Natural killer cell treated with Interleukin-12 subunit alpha and Interleukin-12 subunit beta and Interleukin-15 and Interleukin-18, amount 100 ng/mL, for 72 hours (primary cell): ENCODE results near the gene GALNT14. TPM values are rescaled to one million over a fixed set of nuclear protein-coding genes. Genes with fewer than 3 reads are reported as not detected.

Experiments
- ATAC-seq, 2 donors: fragments of 150-1000 bp; cut with Tn5 transposase in 1 of 2; sonication (Bioruptor Pico), chemical (Tn5 transposase) in 1 of 2; 2 replicates each; pipeline ENCODE4 v1.10.0; 2021
- DNase-seq: peaks from one replicate; pipeline ENCODE4 v3.0.0; 2022; ENCODE audit warnings: low spot score
- H3K27ac Mint-ChIP-seq, 2 donors: 1 replicate in 1 of 2; 2 replicates in 1 of 2; pipeline ENCODE4 v1.8.0; 2022; ENCODE audit warnings: mixed read lengths in 2 of 2, mild to moderate bottlenecking in 1 of 2, moderate library complexity in 1 of 2
- H3K27me3 Mint-ChIP-seq, 2 donors: 1 replicate in 1 of 2; 2 replicates in 1 of 2; pipeline ENCODE4 v1.8.0; 2022; ENCODE audit warnings: mixed read lengths in 2 of 2
- H3K36me3 Mint-ChIP-seq: one replicate; pipeline ENCODE4 v1.8.0; 2022; ENCODE audit warnings: mixed read lengths
- H3K4me1 Mint-ChIP-seq, 2 donors: 1 replicate in 1 of 2; 2 replicates in 1 of 2; pipeline ENCODE4 v1.8.0; 2022; ENCODE audit warnings: low read depth in 2 of 2, mixed read lengths in 2 of 2, mild to moderate bottlenecking in 1 of 2
- H3K4me3 Mint-ChIP-seq: one replicate; pipeline ENCODE4 v1.8.0; 2022; ENCODE audit warnings: mixed read lengths
- H3K9me3 Mint-ChIP-seq: 2 replicates; pipeline ENCODE4 v1.8.0; 2022; ENCODE audit warnings: mixed read lengths
- total RNA-seq, 2 donors: library from RNA; stranded (reverse); gene quantifications; one replicate each; pipeline ENCODE4 v1.2.3, GENCODE V29; 2022

GALNT14 gene
- total RNA-seq, 2 donors from 2014 or later: 1.3 TPM; not detected in 1

DNA sequence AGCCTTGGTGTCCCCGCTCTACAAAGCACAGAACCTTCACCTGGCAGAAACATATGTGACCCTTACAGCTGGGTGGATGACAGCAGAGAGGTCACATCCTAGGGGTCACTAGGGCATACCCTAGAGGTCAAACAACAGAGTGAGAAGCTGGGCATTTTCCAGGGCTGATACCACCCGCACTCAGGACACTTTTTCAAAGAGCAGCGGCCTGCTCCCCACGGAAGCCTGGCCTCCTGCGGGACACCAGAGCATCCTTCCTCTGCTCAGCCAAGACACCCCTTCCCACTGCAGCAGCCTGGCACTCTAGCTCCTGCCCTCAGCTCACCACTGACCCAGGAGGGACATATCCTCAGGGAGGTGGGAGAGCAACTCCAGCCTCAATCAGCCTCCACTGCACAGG lies 86.0 kb downstream of the GALNT14 start:
- ATAC-seq (no peak), DNase-seq (no peak)
- peaks cover 0 to 5% of the 10 kb centered on the region in 2 donors for H3K27me3 Mint-ChIP-seq
- peaks cover 0 to 24% of the 10 kb centered on the region in 2 donors for H3K4me1 Mint-ChIP-seq
- H3K4me3 Mint-ChIP-seq: no peak overlapping the region
- H3K27ac Mint-ChIP-seq: no peak overlapping the region
- no peaks in the 10 kb centered on the region for H3K9me3 Mint-ChIP-seq
- no peaks in the 10 kb centered on the region for H3K36me3 Mint-ChIP-seq

DNA sequence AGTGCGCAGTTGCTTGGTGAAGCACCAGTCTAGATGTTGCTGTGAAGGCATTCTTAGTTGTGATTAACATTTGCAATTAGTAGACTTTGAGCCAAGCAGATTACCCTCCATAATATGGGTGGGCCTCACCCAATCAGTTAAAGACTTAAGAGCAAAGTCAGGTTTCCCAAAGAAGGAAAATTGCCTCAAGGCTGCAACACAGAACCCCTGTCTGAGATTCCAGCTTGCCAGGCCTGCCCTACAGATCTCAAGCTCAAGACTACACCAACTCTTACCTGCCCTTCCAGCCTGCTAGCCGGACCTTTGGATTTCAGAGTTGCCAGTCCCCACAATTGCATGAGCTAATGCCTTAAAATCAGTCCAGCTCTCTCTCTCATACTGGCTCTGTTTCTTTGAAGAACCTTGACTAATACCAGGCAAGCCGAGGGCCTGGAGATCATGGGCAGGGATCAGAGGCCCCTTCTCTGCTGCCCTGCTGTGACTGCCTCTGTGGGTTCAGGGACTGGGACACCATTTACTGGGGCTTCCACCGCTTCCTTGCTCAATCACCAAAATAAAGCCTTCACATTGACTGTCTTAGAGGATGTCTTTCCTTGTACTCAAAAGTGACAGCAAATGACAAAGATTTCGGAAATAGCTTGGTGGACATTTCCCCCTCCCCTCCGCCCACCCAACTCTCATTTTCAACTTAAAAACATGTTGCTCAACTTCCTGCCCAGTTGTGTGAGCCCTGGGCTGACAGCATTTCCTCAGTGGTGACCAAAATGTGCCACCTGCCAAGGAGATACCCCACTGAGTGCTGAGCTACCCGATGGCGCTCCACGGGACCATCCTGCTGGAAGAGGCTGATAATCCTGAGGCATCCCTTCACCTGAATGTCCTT lies 86.7 kb downstream of the GALNT14 start:
- Mint-ChIP-seq H3K4me3 (no peak overlapping the region), H3K27me3 (peaks cover 0 to 5% of the 10 kb centered on the region in 2 donors), H3K9me3 (no peaks in the 10 kb centered on the region), H3K36me3 (no peaks in the 10 kb centered on the region), H3K4me1 (peaks cover 0 to 24% of the 10 kb centered on the region in 2 donors), H3K27ac (peak overlapping the region in 1 of 2 donors; percentile 18)
- ATAC-seq (peak; percentile 42 to 76), DNase-seq (no peak)

DNA sequence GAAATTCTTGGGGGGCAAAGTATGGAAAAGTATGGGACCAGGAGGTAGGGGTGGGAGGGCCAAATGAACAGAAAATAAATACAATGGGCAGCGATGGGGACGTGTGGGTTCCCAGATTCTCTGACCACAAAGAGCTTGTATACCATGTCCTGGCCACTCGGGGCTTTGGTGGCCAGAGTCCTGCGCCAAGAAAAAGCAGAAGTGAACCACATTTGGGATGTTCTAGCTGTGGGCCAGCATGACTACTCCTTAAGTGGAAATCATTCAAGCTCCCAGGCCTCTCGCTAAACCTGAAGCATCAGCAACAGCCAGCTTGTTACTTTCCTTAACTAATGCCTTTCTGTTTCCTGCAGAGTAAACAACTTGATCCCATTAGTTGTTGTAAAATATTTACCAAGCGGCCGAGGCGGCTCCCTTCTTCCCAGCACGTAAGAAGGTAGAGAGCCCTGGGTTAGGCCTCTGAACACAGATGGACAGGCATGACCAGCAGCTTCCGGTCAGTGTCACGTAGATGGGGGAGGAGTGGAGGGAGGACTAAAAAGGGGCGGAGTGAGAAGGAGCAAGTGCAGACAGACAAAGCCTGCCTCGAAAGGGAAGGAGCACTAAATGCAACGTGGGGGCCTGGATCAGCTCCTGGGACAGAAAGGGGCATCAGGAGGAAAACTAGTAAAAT lies 88.2 kb downstream of the GALNT14 start:
- H3K4me1 Mint-ChIP-seq: peaks cover 0 to 24% of the 10 kb centered on the region in 2 donors
- no peaks in the 10 kb centered on the region for H3K36me3 Mint-ChIP-seq
- H3K4me3 Mint-ChIP-seq: no peak overlapping the region
- H3K27ac Mint-ChIP-seq: no peak overlapping the region
- H3K27me3 Mint-ChIP-seq: peaks cover 0 to 5% of the 10 kb centered on the region in 2 donors
- DNase-seq: no peak
- H3K9me3 Mint-ChIP-seq: no peaks in the 10 kb centered on the region
- ATAC-seq: no peak

DNA sequence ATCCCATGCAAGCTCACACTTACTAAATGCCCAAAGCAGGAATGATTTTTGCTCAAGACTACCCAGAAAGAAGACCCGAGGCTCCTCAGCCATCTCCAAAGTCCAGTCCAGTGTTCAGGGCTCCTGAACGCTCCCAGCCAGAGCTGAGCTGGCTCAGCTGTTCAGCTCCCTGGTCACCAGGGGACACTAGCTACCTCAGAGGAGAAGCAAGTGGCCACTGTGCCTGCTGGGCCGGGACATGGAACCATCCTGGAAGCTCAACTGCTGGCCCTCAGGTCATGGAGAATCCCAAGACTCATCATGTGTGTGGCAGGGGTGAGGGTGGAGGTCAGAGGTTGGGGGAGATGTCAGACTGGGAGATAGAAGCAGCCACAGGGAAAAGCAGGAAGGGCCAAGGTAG lies 89.0 kb downstream of the GALNT14 start:
- ATAC-seq (no peak), DNase-seq (no peak)
- Mint-ChIP-seq H3K9me3 (no peaks in the 10 kb centered on the region), H3K4me1 (peaks cover 0 to 22% of the 10 kb centered on the region in 2 donors), H3K36me3 (no peaks in the 10 kb centered on the region), H3K27ac (no peak overlapping the region), H3K27me3 (peaks cover 0 to 5% of the 10 kb centered on the region in 2 donors), H3K4me3 (no peak overlapping the region)

DNA sequence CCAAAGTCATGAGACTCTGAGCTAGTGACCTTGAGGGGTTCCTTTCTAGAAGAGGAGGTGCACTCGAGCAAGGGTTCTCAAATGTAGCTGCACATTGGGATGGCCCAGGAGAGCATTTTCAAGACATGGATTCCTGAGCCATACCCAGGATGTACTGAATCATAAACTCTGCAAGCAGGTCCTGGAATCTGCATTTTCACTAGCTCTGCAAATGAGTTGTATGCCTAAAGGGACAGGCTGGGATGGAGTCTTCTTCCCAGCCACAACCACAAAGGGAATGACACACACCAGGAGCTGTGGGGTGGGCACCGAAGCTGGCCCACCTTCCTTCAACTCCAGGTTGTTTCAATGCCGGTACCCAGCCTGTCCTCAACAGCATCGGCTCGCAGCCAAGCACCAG lies 90.6 kb downstream of the GALNT14 start:
- Mint-ChIP-seq H3K4me1 (peaks cover 0 to 14% of the 10 kb centered on the region in 2 donors), H3K4me3 (no peak overlapping the region), H3K27me3 (peaks cover 0 to 5% of the 10 kb centered on the region in 2 donors), H3K36me3 (no peaks in the 10 kb centered on the region), H3K27ac (no peak overlapping the region), H3K9me3 (no peaks in the 10 kb centered on the region)
- ATAC-seq: no peak
- DNase-seq: no peak

DNA sequence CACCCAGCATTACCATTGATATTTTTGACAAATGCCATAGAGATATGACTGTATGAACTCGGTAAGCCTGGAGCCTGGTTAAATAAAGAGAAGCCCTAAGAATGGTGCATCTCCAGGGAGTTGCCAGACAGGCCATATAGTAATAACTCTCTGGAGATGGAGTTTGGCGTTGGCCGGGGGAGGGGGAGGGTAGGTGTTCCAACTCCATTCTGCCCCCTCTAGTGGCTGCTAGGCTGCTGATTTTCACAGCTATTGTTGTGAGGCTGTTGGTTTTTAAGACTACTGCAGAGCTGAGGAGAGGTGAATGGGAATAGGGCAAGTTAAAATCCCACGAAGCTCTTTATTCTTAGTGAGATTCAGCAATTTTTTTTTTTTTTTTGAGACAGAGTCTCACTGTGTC lies 99.9 kb downstream of the GALNT14 start:
- H3K36me3 Mint-ChIP-seq: peaks cover 18% of the 10 kb centered on the region
- no peaks in the 10 kb centered on the region for H3K4me1 Mint-ChIP-seq
- DNase-seq: no peak
- ATAC-seq: no peak
- H3K27me3 Mint-ChIP-seq: peaks cover 3 to 17% of the 10 kb centered on the region in 2 donors
- peaks cover 2% of the 10 kb centered on the region for H3K9me3 Mint-ChIP-seq
- H3K4me3 Mint-ChIP-seq: no peak overlapping the region
- H3K27ac Mint-ChIP-seq: no peak overlapping the region

DNA sequence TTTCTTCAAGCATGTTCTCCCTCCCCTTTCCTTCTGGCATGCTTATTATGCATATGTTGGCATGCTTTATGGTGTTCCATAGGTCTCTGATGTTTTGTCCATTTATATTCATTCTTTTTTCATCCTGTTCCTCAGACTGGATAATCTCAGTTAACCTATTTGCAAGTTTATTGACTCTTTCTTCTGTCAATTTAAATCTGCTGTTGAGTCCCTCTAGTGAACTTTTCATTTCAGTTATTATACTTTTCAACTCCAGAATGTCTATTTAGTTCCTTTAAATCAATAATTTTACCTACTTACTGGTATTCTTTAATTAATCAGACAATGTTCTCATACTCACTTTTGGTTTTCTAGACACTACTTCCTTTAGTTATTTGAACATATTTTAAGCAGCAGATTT lies 101.2 kb downstream of the GALNT14 start:
- peaks cover 2% of the 10 kb centered on the region for H3K9me3 Mint-ChIP-seq
- no peak for ATAC-seq
- DNase-seq: no peak
- H3K27me3 Mint-ChIP-seq: peaks cover 5 to 22% of the 10 kb centered on the region in 2 donors
- H3K4me1 Mint-ChIP-seq: no peaks in the 10 kb centered on the region
- H3K27ac Mint-ChIP-seq: no peak overlapping the region
- peaks cover 18% of the 10 kb centered on the region for H3K36me3 Mint-ChIP-seq
- no peak overlapping the region for H3K4me3 Mint-ChIP-seq

DNA sequence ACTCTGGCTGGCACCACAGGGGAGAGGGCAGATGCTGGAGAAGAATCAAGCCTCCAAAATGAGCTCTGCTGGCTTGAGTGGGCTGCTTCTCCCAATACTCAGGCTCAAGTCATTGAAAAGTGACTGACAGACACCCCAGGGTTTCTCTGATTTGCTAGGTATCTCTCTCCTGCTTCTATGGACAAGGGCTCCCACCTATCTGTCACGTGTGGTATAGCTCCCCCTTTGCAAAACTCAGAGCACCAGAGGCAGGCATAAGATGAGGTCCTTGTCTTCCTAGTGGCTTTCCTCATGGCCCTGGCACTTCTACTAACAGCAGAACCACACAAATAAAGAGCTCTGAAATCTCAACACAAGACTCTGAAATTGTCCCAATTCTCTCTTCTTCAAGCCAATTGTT lies 105.2 kb downstream of the GALNT14 start:
- no peak overlapping the region for H3K4me3 Mint-ChIP-seq
- peaks cover 5 to 30% of the 10 kb centered on the region in 2 donors for H3K27me3 Mint-ChIP-seq
- no peaks in the 10 kb centered on the region for H3K4me1 Mint-ChIP-seq
- no peaks in the 10 kb centered on the region for H3K9me3 Mint-ChIP-seq
- DNase-seq: no peak
- peaks cover 18% of the 10 kb centered on the region for H3K36me3 Mint-ChIP-seq
- H3K27ac Mint-ChIP-seq: no peak overlapping the region
- ATAC-seq: peak in 1 of 2 donors; percentile 15

DNA sequence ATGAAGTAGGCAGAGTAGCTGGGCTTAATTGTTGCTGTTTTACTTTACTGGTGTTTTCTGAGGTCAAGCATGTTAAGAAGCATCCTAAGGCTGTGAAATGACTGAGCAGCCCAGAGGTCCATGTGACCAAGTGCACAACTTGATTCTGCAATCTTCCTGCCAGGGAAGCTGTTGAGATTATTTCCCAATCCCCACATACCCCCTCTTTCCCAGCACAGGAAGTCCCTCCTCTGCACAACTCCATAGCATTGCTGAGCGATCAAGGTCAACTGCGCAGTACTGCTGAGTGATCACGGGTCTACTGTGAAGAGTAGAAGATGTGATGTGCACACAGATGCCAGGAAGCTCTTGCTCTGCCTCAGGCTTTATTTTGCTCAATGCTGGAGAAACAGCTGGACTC lies 105.8 kb downstream of the GALNT14 start:
- peaks cover 5 to 30% of the 10 kb centered on the region in 2 donors for H3K27me3 Mint-ChIP-seq
- H3K36me3 Mint-ChIP-seq: peaks cover 15% of the 10 kb centered on the region
- DNase-seq (no peak), ATAC-seq (peak in 1 of 2 donors; percentile 8)
- no peak overlapping the region for H3K4me3 Mint-ChIP-seq
- no peak overlapping the region for H3K27ac Mint-ChIP-seq
- H3K4me1 Mint-ChIP-seq: no peaks in the 10 kb centered on the region
- H3K9me3 Mint-ChIP-seq: no peaks in the 10 kb centered on the region

DNA sequence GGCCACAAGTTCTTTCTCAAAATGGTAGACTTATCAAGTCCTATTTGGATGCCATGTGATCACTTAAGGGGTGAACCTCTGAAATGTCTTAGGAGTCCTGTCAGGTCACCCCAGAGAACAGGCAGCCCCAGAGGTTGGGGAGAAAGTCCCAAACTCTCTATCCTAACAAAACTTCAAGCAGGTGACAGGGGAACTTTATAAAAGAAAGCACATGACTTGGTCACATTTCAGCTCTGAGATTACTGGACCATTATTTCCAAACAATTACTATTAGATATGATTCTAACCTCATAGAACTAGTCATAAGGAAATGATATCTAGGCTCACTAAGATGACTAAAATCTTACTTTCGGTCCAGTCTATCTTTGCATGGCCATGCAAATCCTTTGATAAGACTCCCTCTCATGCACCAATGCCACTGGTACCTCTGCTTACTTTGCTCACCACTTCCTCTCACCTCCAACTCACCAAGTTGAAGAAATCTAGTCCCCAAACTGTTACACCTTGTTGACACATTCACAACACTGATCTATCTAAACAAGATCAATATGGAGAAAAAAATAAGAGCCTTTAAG lies 107.0 kb downstream of the GALNT14 start:
- ATAC-seq (no peak), DNase-seq (no peak)
- Mint-ChIP-seq H3K27ac (no peak overlapping the region), H3K9me3 (no peaks in the 10 kb centered on the region), H3K4me3 (no peak overlapping the region), H3K4me1 (no peaks in the 10 kb centered on the region), H3K27me3 (peaks cover 5 to 22% of the 10 kb centered on the region in 2 donors), H3K36me3 (peaks cover 2% of the 10 kb centered on the region)

DNA sequence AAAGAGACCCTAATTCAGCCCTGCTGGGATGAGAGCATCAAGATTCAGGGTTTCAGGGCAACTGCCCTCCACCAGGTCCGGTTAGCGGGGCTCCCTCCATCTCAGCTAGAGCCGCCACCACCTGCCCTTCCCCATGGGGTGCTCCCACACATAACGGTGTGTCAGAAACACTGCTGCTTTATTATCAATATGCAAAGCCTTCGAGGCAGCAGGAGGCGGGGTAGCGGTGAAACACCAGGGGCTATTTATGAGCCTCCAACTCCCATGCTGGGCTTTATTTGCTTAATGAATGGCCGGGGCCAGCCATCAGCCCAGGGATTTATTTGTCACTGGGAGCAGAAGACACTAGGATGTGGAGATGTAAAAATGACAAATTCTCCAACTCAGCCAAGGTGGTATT lies 109.8 kb downstream of the GALNT14 start:
- no peak overlapping the region for H3K4me3 Mint-ChIP-seq
- H3K27me3 Mint-ChIP-seq: peaks cover 2 to 13% of the 10 kb centered on the region in 2 donors
- no peaks in the 10 kb centered on the region for H3K4me1 Mint-ChIP-seq
- no peak overlapping the region for H3K27ac Mint-ChIP-seq
- no peak for DNase-seq
- no peaks in the 10 kb centered on the region for H3K36me3 Mint-ChIP-seq
- ATAC-seq: no peak
- H3K9me3 Mint-ChIP-seq: no peaks in the 10 kb centered on the region

DNA sequence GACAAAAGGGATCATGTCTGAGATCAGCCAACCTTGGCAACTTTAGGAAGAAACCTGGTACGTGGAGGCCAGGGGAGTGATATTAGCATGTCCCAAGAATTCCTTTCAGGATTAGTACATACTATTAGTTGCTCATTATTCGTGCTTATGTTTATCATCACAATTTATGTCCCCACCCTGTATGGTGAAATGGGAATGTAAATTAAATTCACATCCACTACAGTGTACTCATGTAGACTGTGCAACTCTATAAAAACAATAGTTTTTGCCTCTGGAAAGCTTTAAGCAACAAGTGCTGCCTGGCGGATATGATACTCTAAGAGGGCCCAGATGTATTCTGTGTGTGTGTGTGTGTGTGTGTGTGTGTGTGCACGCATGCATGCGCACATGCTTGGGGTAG lies 110.7 kb downstream of the GALNT14 start:
- no peaks in the 10 kb centered on the region for H3K9me3 Mint-ChIP-seq
- peaks cover 0 to 9% of the 10 kb centered on the region in 2 donors for H3K27me3 Mint-ChIP-seq
- ATAC-seq (no peak), DNase-seq (no peak)
- no peak overlapping the region for H3K4me3 Mint-ChIP-seq
- H3K4me1 Mint-ChIP-seq: no peaks in the 10 kb centered on the region
- H3K27ac Mint-ChIP-seq: no peak overlapping the region
- no peaks in the 10 kb centered on the region for H3K36me3 Mint-ChIP-seq

DNA sequence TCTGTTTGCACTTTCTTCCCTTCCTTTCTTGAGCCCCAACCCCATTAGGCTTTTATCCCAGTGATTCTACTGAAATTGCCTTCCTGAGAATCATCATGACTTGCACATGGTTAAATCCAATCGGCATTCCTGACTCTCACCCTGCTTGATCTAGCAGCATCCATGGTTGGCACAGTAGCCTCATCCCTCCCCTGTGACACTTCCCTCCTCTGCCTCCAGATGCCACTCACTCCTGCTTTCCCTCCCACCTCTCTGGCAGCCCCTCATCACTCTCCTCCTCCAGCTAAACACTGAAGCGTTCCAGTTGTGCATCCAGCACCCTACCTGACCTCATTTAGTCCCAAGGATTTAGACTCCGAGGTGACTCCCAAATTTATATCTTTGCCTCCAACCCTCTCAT lies 114.7 kb downstream of the GALNT14 start:
- no peaks in the 10 kb centered on the region for H3K4me1 Mint-ChIP-seq
- no peak for DNase-seq
- no peaks in the 10 kb centered on the region for H3K36me3 Mint-ChIP-seq
- no peak overlapping the region for H3K4me3 Mint-ChIP-seq
- H3K27me3 Mint-ChIP-seq: no peaks in the 10 kb centered on the region
- no peak for ATAC-seq
- H3K27ac Mint-ChIP-seq: no peak overlapping the region
- no peaks in the 10 kb centered on the region for H3K9me3 Mint-ChIP-seq

DNA sequence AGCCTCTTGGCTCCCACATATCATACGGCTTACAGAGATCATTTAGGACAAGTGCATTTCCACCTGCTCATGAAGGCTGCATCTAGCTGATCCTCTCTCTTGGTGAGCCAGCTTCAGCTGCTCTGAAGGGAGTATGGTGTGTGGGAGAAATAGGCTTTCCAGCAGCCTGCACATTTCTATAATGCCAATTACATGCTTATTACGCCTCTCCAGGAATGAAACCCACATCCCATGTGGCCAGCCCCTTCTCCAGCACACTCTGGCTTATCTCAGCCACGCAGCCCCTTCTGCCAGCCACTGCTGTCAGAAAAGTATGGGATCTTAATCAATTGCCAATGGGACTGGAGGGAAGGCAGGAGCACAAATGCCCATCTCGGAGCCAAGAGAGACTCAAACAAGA lies 117.5 kb downstream of the GALNT14 start:
- Mint-ChIP-seq H3K9me3 (no peaks in the 10 kb centered on the region), H3K4me3 (no peak overlapping the region), H3K4me1 (no peaks in the 10 kb centered on the region), H3K27me3 (peaks cover 0 to 2% of the 10 kb centered on the region in 2 donors), H3K27ac (no peak overlapping the region), H3K36me3 (no peaks in the 10 kb centered on the region)
- DNase-seq (no peak), ATAC-seq (no peak)
